HFFc6 (cell line): ENCODE data around the gene UGGT1. TPM values are rescaled to one million over a fixed set of nuclear protein-coding genes. Genes with fewer than 3 reads are reported as not detected.

Source experiments
- DNase-seq: peaks from one replicate; pipeline ENCODE4 v3.0.0-alpha.2; 2018
- H3K27ac Mint-ChIP-seq: 2 replicates; pipeline ENCODE4 v1.8.0; 2020; ENCODE audit warnings: mild to moderate bottlenecking, mixed read lengths
- H3K27me3 Mint-ChIP-seq: 2 replicates; pipeline ENCODE4 v1.8.0; 2021; ENCODE audit warnings: mild to moderate bottlenecking, moderate library complexity, mixed read lengths; ENCODE audit not compliant: insufficient read depth
- H3K36me3 Mint-ChIP-seq: 2 replicates; pipeline ENCODE4 v1.8.0; 2021; ENCODE audit warnings: low read depth, mixed read lengths
- H3K4me1 Mint-ChIP-seq: 2 replicates; pipeline ENCODE4 v1.8.0; 2020; ENCODE audit warnings: low read depth, mixed read lengths
- H3K4me3 Mint-ChIP-seq: 2 replicates; pipeline ENCODE4 v1.8.0; 2020; ENCODE audit warnings: mild to moderate bottlenecking, moderate library complexity, mixed read lengths
- H3K9me3 Mint-ChIP-seq: 2 replicates; pipeline ENCODE4 v1.8.0; 2020; ENCODE audit warnings: mild to moderate bottlenecking, mixed read lengths
- CTCF ChIP-seq: fragments of 200-600 bp; sonication (generic); IDR thresholded peaks from 2 replicates; pipeline ENCODE4 v1.5.0; 2021; ENCODE audit warnings: antibody characterized with exemption, mild to moderate bottlenecking
- total RNA-seq, 6 experiments: library from RNA; stranded (reverse); fragmentation: NEBNext Ultra II Directional; extraction: Animal tissue kit (Norgen Biotek cat#: 25700); gene quantifications; 2 replicates in 1 of 6; 3 replicates in 5 of 6; pipeline ENCODE4 v1.2.3, GENCODE V29; 2021

The UGGT1 gene
- total RNA-seq, 6 experiments from 2014 or later = 60.8 to 74.5 (median 71.8) TPM

DNA sequence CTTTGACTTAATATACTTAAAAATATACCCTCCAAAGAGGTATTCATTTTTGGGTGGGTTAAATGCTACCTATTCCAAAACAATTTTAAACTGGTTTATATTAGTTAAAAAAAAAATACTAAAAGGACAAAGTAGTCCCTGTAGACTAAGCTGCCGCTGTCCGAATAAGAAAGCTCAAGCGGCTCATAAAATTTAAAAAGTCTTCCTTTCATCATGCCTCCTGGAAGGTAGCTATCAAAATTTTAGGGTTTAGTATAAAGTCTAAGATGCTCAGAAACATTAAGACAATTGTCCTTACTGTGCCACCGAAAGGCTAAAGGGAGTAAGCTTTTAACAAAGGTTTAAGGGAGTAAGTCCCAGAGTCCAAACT, 440 bp upstream of the UGGT1 start:
- DNase-seq = no peak
- peaks cover 3% of the 10 kb centered on the region; the same call in 1 of the 2 replicates for H3K27me3 Mint-ChIP-seq
- no peak for TF ChIP-seq CTCF
- no peaks in the 10 kb centered on the region for H3K9me3 Mint-ChIP-seq
- H3K4me1 Mint-ChIP-seq = peaks cover 29% of the 10 kb centered on the region
- H3K27ac Mint-ChIP-seq = peak overlapping the region; percentile 98
- H3K36me3 Mint-ChIP-seq = no peaks in the 10 kb centered on the region
- H3K4me3 Mint-ChIP-seq = peak overlapping the region; percentile 98

DNA sequence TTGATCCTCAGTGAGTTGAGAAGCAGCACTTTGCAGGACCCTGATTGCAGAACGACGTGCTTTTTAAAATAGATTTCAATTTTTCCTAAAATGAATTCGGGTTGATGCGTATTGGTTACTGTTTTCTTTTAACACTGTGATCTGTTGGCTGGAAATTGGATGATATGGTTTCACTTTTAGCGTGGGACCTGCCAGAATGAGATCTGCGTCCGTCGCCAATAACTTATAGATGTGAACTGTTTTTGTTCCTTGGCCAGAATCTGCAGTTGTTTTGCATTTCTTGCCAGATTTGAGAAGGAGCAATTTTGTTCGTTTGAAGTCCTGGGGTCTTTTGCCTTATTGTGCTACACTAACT, 703 bp downstream of the UGGT1 start:
- TF ChIP-seq CTCF = no peak
- peaks cover 29% of the 10 kb centered on the region for H3K4me1 Mint-ChIP-seq
- H3K27me3 Mint-ChIP-seq = no peaks in the 10 kb centered on the region
- H3K4me3 Mint-ChIP-seq = peak overlapping the region; percentile 98
- no peaks in the 10 kb centered on the region for H3K36me3 Mint-ChIP-seq
- H3K9me3 Mint-ChIP-seq = no peaks in the 10 kb centered on the region
- DNase-seq = no peak
- peak overlapping the region; percentile 98 for H3K27ac Mint-ChIP-seq

DNA sequence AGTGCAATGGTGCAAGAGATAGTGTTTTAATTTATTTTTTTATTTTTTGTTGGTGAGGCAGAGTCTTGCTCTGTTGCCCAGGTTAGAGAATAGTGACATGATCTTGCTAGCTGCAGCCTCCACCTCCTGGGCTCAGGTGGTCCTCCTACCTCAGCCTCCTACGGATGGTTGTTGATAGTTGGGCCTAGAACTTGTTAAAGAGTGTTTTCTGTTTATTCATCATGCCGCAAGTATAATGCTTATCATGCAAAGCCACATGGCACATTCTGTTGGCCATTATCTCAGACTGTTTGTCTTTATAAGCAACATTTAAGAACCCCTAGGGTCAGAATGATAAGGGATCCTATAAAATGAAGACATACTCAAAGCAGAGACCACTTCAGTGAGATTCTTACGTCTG, 1.7 kb downstream of the UGGT1 start:
- Mint-ChIP-seq H3K27ac (peak overlapping the region; percentile 24; the same call in 1 of the 2 replicates), H3K4me3 (peak overlapping the region; percentile 98), H3K27me3 (no peaks in the 10 kb centered on the region), H3K4me1 (peaks cover 29% of the 10 kb centered on the region), H3K9me3 (no peaks in the 10 kb centered on the region), H3K36me3 (no peaks in the 10 kb centered on the region)
- no peak for DNase-seq
- no peak for TF ChIP-seq CTCF

GRCh38 chr2:128093762-128094161, 2.8 kb downstream of the UGGT1 start:
- no peak overlapping the region for H3K4me3 Mint-ChIP-seq

DNA sequence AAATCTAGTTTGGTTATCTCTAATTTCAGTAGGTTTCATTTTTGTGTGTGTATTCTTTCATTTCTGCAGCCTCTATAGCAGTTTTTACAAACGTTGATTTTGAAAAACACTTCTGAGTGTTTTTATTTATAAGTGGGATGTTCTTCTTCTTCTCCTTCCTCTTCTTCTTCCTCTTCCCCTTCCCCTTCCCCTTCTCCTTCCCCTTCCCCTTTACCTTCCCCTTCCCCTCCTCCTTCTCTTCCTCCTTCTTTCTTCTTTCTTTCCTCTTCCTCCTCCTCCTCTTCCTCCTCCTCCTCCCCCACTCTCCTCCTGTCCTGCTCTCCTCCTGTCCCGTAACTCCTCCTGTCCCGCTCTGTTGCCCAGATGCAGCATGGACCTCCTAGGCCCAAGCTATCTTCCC, 4.2 kb downstream of the UGGT1 start:
- no peak overlapping the region for H3K4me3 Mint-ChIP-seq
- no peaks in the 10 kb centered on the region for H3K27me3 Mint-ChIP-seq
- H3K4me1 Mint-ChIP-seq = peaks cover 19% of the 10 kb centered on the region
- TF ChIP-seq CTCF = no peak
- H3K9me3 Mint-ChIP-seq = no peaks in the 10 kb centered on the region
- no peak overlapping the region for H3K27ac Mint-ChIP-seq
- 0 out of 2 replicates have a peak, but pooled peaks cover 3% of the 10 kb centered on the region for H3K36me3 Mint-ChIP-seq
- DNase-seq = no peak

More at GRCh38 chr2:128093762-128094161, 2.8 kb downstream of the UGGT1 start:
- no peaks in the 10 kb centered on the region for H3K9me3 Mint-ChIP-seq
- no peak for DNase-seq
- no peak for TF ChIP-seq CTCF
- H3K27me3 Mint-ChIP-seq = no peaks in the 10 kb centered on the region
- no peak overlapping the region for H3K27ac Mint-ChIP-seq
- H3K36me3 Mint-ChIP-seq = 0 out of 2 replicates have a peak, but pooled peaks cover 3% of the 10 kb centered on the region
- peaks cover 29% of the 10 kb centered on the region for H3K4me1 Mint-ChIP-seq

DNA sequence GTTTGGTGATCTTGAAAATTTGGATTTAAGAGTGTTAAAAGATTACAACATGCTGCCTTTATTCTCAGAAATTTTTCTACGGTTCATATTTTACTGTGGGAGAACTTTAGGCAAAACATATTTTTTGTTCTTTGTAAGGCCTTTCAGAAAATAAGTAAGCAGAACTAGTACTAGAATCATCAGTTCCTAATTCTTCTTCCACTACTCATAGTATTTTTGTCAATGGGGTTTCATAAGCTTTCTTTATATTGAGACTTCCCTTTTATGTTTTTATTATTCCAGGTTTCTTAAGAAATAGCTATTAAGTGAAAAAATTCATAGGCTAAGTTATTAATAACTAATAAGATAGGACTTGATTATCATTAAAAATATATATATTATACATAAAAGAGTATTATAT, 12.4 kb downstream of the UGGT1 start:
- peaks cover 17% of the 10 kb centered on the region; the same call in 1 of the 2 replicates for H3K36me3 Mint-ChIP-seq
- no peaks in the 10 kb centered on the region for H3K9me3 Mint-ChIP-seq
- no peak for TF ChIP-seq CTCF
- no peaks in the 10 kb centered on the region for H3K27me3 Mint-ChIP-seq
- H3K27ac Mint-ChIP-seq = no peak overlapping the region
- H3K4me3 Mint-ChIP-seq = no peak overlapping the region
- DNase-seq = no peak
- H3K4me1 Mint-ChIP-seq = no peaks in the 10 kb centered on the region
